GM18505 (cell line): ENCODE measurements around the gene CTAG1A.
"Not testable (repeated sequence)": the region's sequence is repeated elsewhere in the genome, so short reads cannot be mapped to it uniquely, and the experiment has no call there.

Experiments used
- ATAC-seq: cut with Tn5 transposase; IDR thresholded peaks from one replicate; pipeline ENCODE4 v1.9.1; 2021; ENCODE audit not compliant: unreplicated experiment
- POLR2A ChIP-seq: IDR thresholded peaks from 4 replicates; pipeline ENCODE4 v1.6.1; 2011; ENCODE audit warnings: borderline replicate concordance; ENCODE audit not compliant: insufficient read depth, insufficient read length; ENCODE audit errors: extremely low read depth

CTAG1A gene

DNA sequence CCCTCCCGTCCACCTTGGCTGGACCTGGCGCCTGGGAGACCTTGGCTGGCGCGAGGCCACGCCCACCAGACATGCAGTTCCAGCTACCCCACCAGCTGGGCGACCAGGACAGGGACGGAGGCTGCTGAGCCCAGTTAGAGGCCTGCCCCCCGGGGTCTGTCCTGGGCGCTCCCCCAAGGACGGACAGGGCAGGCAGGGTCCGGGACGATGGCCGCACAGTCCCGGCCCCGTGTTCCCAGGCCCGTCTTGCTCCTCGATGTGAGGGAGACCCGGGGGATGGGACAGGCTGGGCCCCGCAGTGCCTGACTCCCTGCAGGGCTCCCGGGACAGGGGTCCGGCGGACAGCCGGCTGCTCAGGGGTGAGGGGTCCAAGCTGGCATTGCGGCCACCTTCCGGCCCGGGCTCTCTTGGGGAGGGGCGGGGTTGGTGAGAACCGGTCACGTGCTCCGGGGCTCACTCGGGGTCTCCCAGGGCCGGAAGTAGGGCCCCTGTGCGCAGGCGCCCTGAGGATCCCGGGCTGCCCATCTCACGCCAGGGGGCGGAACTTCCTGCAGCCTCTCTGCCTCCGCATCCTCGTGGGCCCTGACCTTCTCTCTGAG, at the start of gene CTAG1A:
Gene CTAG1A, plus strand, starts transcription at position 549 of the 599 bp plus-strand sequence. CDS start 74 bp downstream, outside the sequence.
- ATAC-seq, result not testable (repeated sequence)

- no peak for ATAC-seq
- TF ChIP-seq POLR2A, result no peak
Measured at GRCh38 chrX:154535892-154536291, 49.0 kb upstream of the CTAG1A start.

GRCh38 chrX:154539077-154539476, 45.9 kb upstream of the CTAG1A start:
- no peak for TF ChIP-seq POLR2A
- ATAC-seq, result no peak

DNA sequence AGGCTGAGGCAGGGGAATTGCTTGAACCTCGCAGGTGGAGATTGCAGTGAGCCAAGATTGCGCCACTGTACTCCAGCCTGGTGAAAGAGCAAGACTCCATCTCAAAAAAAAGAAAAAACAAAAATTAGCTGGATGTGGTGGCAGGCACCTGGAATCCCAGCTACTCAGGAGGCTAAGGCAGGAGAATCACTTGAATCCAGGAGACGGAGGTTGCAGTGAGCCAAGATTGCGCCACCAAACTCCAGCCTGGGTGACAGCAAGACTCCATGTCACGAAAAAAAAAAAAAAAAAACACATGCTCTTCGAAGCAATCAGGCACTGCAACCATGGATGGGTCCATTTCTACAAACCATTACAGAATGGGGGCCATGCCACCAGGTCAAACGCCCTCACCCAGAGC, 44.6 kb upstream of the CTAG1A start:
- ATAC-seq, result not testable (repeated sequence)

GRCh38 chrX:154540897-154541535, 43.9 kb upstream of the CTAG1A start:
- ATAC-seq, result no peak
- TF ChIP-seq POLR2A, result no peak

DNA sequence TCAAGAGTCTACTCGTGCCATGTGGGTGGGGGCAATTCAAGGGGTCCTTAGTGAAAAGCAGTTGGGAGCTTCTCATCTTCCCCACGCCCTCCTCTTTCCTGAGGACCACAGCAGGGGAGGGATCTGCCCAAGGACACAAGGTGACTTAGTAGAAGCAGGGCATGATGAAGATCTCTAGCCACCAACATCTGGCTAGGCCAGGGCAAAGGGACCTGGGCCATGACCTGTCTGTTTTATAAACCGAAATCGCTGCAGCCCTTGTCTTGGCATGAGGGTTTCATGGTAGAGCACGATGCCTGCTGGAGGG, 43.4 kb upstream of the CTAG1A start:
- no peak for ATAC-seq

GRCh38 chrX:154541896-154542722, 42.8 kb upstream of the CTAG1A start:
- ATAC-seq, result no peak
- no peak for TF ChIP-seq POLR2A

More for the DNA sequence above, 43.4 kb upstream of the CTAG1A start:
- TF ChIP-seq POLR2A, result no peak

- TF ChIP-seq POLR2A, result no peak
- no peak for ATAC-seq
Measured at GRCh38 chrX:154542723-154543424, 42.1 kb upstream of the CTAG1A start.

DNA sequence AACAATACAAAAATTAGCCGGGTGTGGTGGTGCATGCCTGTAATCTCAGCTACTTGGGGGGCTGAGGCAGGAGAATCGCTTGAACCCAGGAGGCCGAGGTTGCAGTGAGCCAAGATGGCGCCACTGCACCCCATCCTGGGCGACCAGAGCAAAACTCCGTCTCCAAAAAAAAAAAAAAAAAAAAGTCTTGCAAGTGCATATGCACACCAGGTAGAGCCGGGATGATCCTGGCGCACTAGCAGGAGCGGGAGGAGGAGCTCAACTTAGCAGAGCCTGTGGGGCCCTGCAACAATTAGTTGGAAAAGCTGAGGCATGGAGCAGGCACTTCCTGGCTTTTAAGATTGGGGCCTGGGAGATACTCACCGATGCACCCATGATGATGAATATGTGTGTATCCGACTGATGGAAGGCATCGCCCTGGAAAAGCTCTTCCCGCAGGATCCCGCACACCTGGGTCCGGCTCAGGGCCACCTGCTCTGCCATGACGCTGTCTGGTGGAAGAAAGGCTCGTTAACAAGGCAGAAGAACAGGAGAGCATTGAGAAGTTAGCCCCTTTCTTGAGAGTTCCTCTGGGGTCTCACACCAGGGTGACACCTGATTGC, 39.2 kb upstream of the CTAG1A start:
- no peak for TF ChIP-seq POLR2A

GRCh38 chrX:154546354-154547244, 38.3 kb upstream of the CTAG1A start, which contains the start of gene G6PD:
TSS of gene G6PD (minus strand) at chrX:154546846. CDS start at chrX:154546155, 691 bp downstream.
- ATAC-seq, result peak; percentile 52
- TF ChIP-seq POLR2A, result peak; percentile 74

More for the DNA sequence above, 39.2 kb upstream of the CTAG1A start:
- ATAC-seq, result no peak

DNA sequence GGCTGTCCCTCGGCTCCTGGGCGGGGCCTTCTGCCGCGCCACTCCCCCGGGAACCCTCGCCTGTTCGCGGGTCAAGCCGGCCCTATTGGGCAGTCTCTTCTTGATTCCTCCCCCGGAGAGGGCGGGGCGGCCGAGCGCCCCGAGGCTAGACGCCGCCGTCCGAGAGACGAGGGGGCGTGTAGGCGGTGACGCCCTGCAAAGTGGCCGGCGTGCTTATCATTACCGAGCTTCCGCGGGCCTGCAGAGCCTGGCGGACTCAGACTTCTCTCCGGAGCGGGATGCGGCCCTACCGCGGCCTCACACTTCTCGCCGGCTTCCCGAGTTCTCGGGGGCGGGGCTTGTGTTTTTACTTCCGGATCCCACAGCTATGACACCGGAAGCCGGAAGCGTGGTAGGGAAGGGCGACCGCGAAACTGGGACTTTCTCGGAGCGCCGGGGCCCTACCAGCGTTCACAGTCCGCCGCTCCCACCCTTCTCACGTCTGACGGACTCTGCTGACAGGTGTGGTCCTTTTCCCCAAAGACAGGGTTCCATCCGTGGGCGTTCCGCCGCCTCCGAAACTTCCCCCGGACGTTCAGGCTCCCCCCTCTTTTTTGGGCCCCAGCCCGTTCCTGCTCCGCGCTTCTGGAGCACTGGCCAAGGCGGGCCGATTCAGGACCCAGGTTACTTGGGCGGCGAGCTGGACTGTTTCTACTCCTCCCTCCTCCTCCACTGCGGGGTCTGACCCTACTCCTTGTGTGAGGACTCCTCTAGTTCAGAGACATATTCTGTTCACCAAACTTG, 37.5 kb upstream of the CTAG1A start, which contains the start of gene IKBKG:
Gene IKBKG, plus strand, starts transcription at position 376 of the 783 bp plus-strand sequence. CDS start 4,383 bp downstream, outside the sequence.
- peak; percentile 79 for ATAC-seq
- peak; percentile 72 for TF ChIP-seq POLR2A

GRCh38 chrX:154548028-154548316, 37.0 kb upstream of the CTAG1A start:
- TF ChIP-seq POLR2A, result no peak

More at GRCh38 chrX:154548028-154548316, 37.0 kb upstream of the CTAG1A start:
- ATAC-seq, result no peak
